ENCODE data around the gene NFAT5.

GRCh38 chr16:69651217-69651616 is 85.5 kb downstream of the NFAT5 start:
- TF ChIP-seq CTCF (conservative IDR thresholded peaks at IDR 0.05) (no peak), EZH2 (IDR thresholded peaks at IDR 0.05; ENCODE audit: low read depth) (no peak)

Measured in PC-9 (cell line).